GM19240 (cell line): ENCODE results near the gene ATP5ME.

Source experiments
- DNase-seq: peaks from one replicate; pipeline ENCODE4 v3.0.0; 2011; ENCODE audit warnings: low spot score; ENCODE audit not compliant: insufficient read length

The ATP5ME gene

GRCh38 chr4:684623-685327 is 10.7 kb upstream of the ATP5ME start:
- DNase-seq: no peak

- no peak for DNase-seq
These were observed 10.0 kb upstream of the ATP5ME start for GRCh38 chr4:683982-684622.

- DNase-seq: no peak
These were observed 9.3 kb upstream of the ATP5ME start for GRCh38 chr4:683247-683897.

GRCh38 chr4:682490-683172 is 8.6 kb upstream of the ATP5ME start:
- DNase-seq: no peak

- no peak for DNase-seq
These were observed 7.8 kb upstream of the ATP5ME start for GRCh38 chr4:681736-682451.

- DNase-seq: no peak
These were observed 7.0 kb upstream of the ATP5ME start for GRCh38 chr4:680928-681645.

GRCh38 chr4:680551-680927 is 6.5 kb upstream of the ATP5ME start:
- no peak for DNase-seq

GRCh38 chr4:680091-680490 is 6.0 kb upstream of the ATP5ME start:
- DNase-seq: no peak

GRCh38 chr4:679629-680028 is 5.6 kb upstream of the ATP5ME start:
- no peak for DNase-seq

- DNase-seq: no peak
These were observed 5.0 kb upstream of the ATP5ME start for GRCh38 chr4:679104-679481.

- no peak for DNase-seq
These were observed 4.4 kb upstream of the ATP5ME start for GRCh38 chr4:678331-679103.

- no peak for DNase-seq
These were observed 3.6 kb upstream of the ATP5ME start for GRCh38 chr4:677431-678293.

- DNase-seq: no peak
These were observed 2.8 kb upstream of the ATP5ME start for GRCh38 chr4:676871-677235.

- peak; percentile 73 for DNase-seq
These were observed 2.1 kb upstream of the ATP5ME start for GRCh38 chr4:675980-676870.

GRCh38 chr4:675036-675882 is 1.2 kb upstream of the ATP5ME start:
- DNase-seq: no peak

GRCh38 chr4:673349-674091 is 556 bp downstream of the ATP5ME start:
- DNase-seq: no peak

- DNase-seq: no peak
These were observed 2.3 kb downstream of the ATP5ME start for GRCh38 chr4:671769-672168.
